ENCODE measurements around the gene LIN7B. TPM values are rescaled to one million over a fixed set of nuclear protein-coding genes. Genes with fewer than 3 reads are reported as not detected.

Gene LIN7B
- total RNA-seq, 1 experiment from 2014 or later, result 7.0 TPM

DNA sequence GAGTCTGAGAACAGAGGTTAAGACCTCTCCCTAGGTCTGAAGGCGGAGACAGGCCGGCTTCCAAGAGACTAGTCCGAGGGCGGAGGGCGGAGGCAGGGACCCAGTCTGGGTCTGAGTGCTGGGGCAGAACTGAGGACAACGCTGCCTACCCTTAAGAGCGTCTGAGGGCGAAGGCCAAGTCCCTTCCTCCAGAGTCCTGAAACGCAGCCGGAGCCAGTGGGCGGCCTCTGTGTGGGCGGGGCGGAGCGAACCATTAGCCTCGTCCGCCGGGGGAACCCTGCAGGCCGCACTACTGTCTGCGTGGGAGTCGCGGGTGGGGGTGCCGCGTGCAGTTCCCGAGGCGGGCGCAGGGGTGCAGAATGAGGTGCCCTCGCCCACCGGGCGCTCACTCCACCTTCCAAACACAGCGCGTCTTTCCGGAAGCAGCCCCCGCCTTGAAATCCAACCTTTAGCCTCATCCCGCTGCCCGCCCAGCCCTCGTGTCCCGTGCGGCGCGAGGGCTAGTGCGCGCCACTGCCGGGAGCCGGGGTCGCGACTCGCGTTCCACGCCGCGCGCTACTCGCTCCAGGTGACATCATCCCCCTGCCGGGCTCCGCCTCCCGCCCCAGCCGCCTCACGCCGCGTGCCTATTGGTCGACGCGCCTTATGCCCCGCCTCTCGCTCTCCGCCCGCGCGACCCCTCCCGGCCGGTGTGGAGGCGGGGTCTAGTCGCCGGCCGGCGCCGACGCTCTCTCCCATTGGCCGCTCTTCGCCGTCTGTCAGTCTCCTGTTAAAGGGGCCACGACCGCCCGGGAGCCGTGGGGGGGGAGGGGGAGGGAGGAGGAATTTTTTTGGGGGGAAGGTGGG is 4.6 kb downstream of the LIN7B start, which contains the start of gene C19orf73:
Gene C19orf73, minus strand, starts transcription at position 579 of the 846 bp plus-strand sequence. Its CDS starts 121 bp downstream, at position 458.
- Mint-ChIP-seq H3K9me3 (ENCODE audit: low read depth, unreplicated experiment) (no peaks in the 10 kb centered on the region), H3K36me3 (ENCODE audit: insufficient read depth, unreplicated experiment) (peaks cover 47% of the 10 kb centered on the region), H3K27me3 (ENCODE audit: unreplicated experiment) (peaks cover 37% of the 10 kb centered on the region), H3K4me1 (ENCODE audit: low read depth, unreplicated experiment) (peaks cover 35% of the 10 kb centered on the region), H3K27ac (ENCODE audit: unreplicated experiment) (peak within 1 kb of the TSS; percentile 56), H3K4me3 (ENCODE audit: low read depth, unreplicated experiment) (peak within 1 kb of the TSS; percentile 93)
- intact Hi-C loops (cut with micrococcal nuclease; ENCODE audit: unreplicated experiment), result loop anchor here (5.0 kb wide), 1 partner anchor 89 kb away; no protein-coding TSS in a partner anchor
- TSS peak; percentile 94 for BruUV-seq (replicated peaks)
- CTCF ChIA-PET, result interaction anchor here (0.6 to 1.6 kb wide), 2 partner anchors 80 kb away, joined by 3 to 6 read pairs; no protein-coding TSS in a partner anchor
- peak; percentile 98 for DNase-seq
- TF ChIP-seq, protein P1, sequence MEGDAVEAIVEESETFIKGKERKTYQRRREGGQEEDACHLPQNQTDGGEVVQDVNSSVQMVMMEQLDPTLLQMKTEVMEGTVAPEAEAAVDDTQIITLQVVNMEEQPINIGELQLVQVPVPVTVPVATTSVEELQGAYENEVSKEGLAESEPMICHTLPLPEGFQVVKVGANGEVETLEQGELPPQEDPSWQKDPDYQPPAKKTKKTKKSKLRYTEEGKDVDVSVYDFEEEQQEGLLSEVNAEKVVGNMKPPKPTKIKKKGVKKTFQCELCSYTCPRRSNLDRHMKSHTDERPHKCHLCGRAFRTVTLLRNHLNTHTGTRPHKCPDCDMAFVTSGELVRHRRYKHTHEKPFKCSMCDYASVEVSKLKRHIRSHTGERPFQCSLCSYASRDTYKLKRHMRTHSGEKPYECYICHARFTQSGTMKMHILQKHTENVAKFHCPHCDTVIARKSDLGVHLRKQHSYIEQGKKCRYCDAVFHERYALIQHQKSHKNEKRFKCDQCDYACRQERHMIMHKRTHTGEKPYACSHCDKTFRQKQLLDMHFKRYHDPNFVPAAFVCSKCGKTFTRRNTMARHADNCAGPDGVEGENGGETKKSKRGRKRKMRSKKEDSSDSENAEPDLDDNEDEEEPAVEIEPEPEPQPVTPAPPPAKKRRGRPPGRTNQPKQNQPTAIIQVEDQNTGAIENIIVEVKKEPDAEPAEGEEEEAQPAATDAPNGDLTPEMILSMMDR (IDR thresholded peaks at IDR 0.05; ENCODE audit: unreplicated experiment), result peak; percentile 32

DNA sequence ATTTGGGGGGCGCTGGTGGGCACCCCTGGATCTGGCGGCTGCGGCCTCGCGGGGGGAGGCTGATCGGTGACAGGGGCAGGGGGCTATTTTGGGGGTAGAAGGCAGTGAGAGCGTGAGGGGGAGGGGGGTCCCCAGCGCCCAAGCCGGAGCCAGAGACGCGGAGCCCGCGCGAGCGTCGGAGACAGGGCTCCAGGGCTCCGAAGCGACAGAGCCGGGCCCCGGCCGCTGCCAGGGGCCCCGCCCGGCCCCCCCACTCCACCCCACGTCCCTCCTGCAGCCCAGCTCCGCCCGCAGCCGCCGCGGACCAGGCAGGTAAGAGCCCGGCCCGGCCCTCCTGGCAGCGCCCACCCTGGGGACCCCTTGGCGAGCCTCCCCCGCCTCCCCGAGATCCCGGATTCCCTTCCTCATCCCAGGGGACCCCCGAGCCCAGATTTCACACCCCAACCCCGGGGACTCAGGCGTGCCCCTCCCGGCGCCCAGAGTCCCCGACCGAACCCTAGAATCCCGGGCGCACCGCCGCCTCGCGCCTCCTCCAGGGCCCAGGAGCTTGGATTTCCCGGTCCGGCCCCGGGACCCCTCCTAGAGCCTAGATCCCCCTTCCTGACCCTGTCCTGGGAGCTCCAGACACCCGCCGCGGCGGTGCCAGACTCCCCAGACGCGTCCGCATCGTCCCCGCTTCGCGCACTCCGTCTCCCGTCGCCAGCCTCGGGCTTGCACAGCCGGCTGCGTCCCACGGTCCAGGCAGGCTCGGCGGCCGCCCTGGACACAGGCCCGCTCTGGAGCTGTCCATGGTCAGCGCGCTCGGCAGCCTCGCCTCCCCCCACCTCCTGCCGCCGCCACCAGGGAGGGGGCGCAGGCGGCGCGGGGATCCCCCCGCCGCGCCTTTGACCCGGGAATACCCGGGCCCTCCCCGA is 5.5 kb downstream of the LIN7B start, which contains the start of gene PPFIA3:
Gene PPFIA3, plus strand, starts transcription at position 134 of the 914 bp plus-strand sequence. CDS start 8,330 bp downstream, outside the sequence.
- CTCF ChIA-PET, result interaction anchor here (0.7 to 1.6 kb wide), 3 partner anchors 22 to 79 kb away, joined by 3 to 6 read pairs (median 3); no protein-coding TSS in a partner anchor
- Mint-ChIP-seq H3K27me3 (ENCODE audit: unreplicated experiment) (peaks cover 37% of the 10 kb centered on the region), H3K36me3 (ENCODE audit: insufficient read depth, unreplicated experiment) (peaks cover 42% of the 10 kb centered on the region), H3K9me3 (ENCODE audit: low read depth, unreplicated experiment) (no peaks in the 10 kb centered on the region), H3K27ac (ENCODE audit: unreplicated experiment) (peak within 1 kb of the TSS; percentile 56), H3K4me1 (ENCODE audit: low read depth, unreplicated experiment) (peaks cover 31% of the 10 kb centered on the region), H3K4me3 (ENCODE audit: low read depth, unreplicated experiment) (peak within 1 kb of the TSS; percentile 93)
- TF ChIP-seq, protein P1 (IDR thresholded peaks at IDR 0.05; ENCODE audit: unreplicated experiment), result no peak
- intact Hi-C loops (cut with micrococcal nuclease; ENCODE audit: unreplicated experiment), result loop anchor here (5.0 kb wide), 1 partner anchor 88 kb away; no protein-coding TSS in a partner anchor
- peak; percentile 73 for DNase-seq
- no TSS peak for BruUV-seq (replicated peaks)

DNA sequence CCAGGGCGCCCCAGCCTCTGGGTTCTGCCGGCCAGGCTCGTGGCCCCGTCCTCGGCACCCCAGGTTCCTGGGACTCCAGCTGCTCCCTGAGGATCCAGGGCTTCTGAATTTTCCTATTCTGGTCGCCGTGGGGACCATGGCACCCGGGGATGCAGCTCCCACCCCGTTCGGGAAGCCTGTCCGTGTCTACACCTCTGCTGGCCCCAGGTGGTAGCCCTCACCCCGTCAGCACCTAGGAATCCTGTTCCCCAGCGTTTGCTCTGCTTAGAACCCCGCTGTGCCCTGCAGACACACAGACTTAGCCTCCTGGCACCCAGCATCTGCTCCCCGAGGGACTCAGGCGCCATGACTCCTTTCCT is 6.1 kb downstream of the LIN7B start:
- CTCF ChIA-PET, result interaction anchor here (1.1 to 1.6 kb wide), 2 partner anchors 26 to 79 kb away, joined by 3 to 6 read pairs; no protein-coding TSS in a partner anchor
- no TSS peak for BruUV-seq (replicated peaks)

More for the DNA sequence above, 6.1 kb downstream of the LIN7B start:
- Mint-ChIP-seq H3K27me3 (ENCODE audit: unreplicated experiment) (peaks cover 37% of the 10 kb centered on the region), H3K9me3 (ENCODE audit: low read depth, unreplicated experiment) (no peaks in the 10 kb centered on the region), H3K27ac (ENCODE audit: unreplicated experiment) (no peak overlapping the region), H3K36me3 (ENCODE audit: insufficient read depth, unreplicated experiment) (peaks cover 35% of the 10 kb centered on the region), H3K4me1 (ENCODE audit: low read depth, unreplicated experiment) (peaks cover 31% of the 10 kb centered on the region), H3K4me3 (ENCODE audit: low read depth, unreplicated experiment) (peak overlapping the region; percentile 93)
- peak; percentile 11 for DNase-seq
- intact Hi-C loops (cut with micrococcal nuclease; ENCODE audit: unreplicated experiment), result no loop called here
- TF ChIP-seq, protein P1 (IDR thresholded peaks at IDR 0.05; ENCODE audit: unreplicated experiment), result no peak
